Choroid plexus epithelial cell (primary cell): ENCODE data around the gene SETD1B.

Experiments
- DNase-seq: peaks from one replicate; pipeline ENCODE4 v3.0.0-alpha.2; 2010; ENCODE audit warnings: low read depth
- H3K4me3 ChIP-seq: 2 replicates; pipeline ENCODE4 v1.5.1; 2011; ENCODE audit warnings: low read depth, mild to moderate bottlenecking, control low read depth, low read length, moderate library complexity
- CTCF ChIP-seq: conservative IDR thresholded peaks from 2 replicates; pipeline ENCODE4 v1.5.1; 2011; ENCODE audit warnings: low read depth, mild to moderate bottlenecking, control low read depth, inconsistent platforms, low read length, moderate library complexity

The SETD1B gene

GRCh38 chr12:121829250-121829918, 25.6 kb downstream of the SETD1B start:
- H3K4me3 ChIP-seq: no peak overlapping the region
- no peak for DNase-seq
- TF ChIP-seq CTCF: no peak

- TF ChIP-seq CTCF: no peak
- no peak overlapping the region for H3K4me3 ChIP-seq
- DNase-seq: no peak
These were observed 26.3 kb downstream of the SETD1B start for GRCh38 chr12:121830134-121830533.

DNA sequence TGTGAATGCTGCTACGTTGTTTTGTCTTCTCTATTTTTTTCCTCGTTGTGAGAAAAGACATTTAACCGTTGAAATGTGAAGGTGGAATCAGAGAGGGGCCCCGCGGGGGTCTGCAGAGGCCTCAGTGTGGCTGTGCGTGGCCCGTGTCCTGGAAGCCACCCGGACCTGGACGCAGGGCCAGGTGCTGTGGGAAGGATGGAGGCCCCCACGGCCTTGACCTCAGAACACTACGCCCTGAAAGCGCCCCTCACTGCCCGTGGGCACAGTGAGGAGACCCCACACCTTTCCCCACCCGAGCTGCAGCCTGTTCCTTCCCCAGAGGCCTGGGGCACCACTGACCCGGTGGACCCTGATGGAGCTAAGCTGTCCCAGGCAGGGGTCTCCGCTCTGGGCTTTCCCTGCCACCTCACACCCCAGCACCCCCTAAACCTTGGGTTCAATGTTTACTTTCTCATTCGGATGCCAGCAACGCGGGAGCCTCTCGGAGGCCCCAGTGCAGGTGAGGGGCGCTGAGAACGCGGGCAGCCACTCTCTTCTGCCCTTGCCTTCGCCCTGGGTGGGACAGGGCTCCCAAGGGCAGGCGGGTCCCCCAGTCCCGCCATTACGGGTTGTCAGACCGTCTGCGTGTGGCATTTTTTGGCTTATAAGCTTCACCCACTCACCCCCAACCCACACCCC, 26.9 kb downstream of the SETD1B start:
- H3K4me3 ChIP-seq: no peak overlapping the region
- TF ChIP-seq CTCF: no peak
- DNase-seq: no peak

DNA sequence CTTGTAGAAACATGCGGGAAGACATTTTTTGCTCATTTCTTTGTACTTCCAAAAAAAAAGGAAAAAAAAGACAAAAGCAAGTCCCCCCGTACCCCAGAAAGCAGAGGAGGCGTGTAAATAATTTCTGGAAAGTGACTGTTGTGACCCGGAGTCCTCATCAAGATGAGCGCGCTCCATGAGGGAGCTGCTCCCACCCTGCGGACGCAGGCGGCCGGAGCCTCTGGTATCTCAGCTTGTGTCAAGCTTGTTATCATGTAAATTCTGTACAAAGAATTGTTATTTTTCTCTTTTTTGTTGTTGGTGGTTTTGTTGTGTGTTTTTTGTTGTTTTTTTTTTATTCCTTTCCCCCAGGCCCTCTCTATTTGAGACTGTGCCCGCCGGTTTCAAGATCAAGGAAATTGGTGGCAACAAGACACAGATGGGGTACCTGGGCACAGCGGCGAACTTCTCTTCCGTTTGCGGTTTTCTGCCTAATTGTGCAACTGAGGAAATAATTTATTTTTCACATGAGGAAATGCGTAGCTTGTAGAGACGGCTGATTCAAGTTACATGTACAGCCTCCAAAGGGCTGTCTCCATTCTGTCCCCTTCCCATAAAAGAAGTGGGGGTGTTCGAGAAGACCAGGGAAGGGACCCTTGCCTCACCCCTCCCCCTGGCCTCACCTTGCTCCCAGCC, 27.9 kb downstream of the SETD1B start:
- H3K4me3 ChIP-seq: no peak overlapping the region
- TF ChIP-seq CTCF: no peak
- no peak for DNase-seq

- no peak overlapping the region for H3K4me3 ChIP-seq
- TF ChIP-seq CTCF: peak; percentile 39
- peak; percentile 34 for DNase-seq
These were observed 33.9 kb downstream of the SETD1B start for GRCh38 chr12:121837680-121838079.

DNA sequence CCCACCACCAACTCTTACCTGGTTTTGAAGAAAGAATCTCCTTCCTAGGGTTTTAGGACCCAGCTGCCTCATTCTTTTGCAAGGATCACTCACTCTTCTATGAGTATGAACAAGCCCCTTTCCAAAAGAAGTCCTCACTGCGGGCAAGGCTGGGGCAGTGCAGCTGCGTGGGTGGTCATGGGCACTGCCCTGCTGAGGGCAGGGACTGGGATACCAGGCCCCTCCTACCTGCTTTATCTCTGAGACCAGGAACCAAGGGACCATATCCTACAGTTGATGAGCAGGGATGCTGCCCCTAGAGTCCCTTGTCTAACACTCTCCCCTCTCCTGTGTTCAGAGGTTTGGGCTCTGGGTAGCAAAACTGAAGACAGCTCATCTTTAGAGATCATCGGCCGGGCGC, 34.3 kb downstream of the SETD1B start:
- H3K4me3 ChIP-seq: no peak overlapping the region
- no peak for TF ChIP-seq CTCF
- DNase-seq: no peak
